ENCODE data around the gene PICK1. TPM values are rescaled to one million over a fixed set of nuclear protein-coding genes. Genes with fewer than 3 reads are reported as not detected.
A peak's percentile ranks its signal among the peaks of the same experiment; 100 is the strongest.

The PICK1 gene
- total RNA-seq, 2 experiments from 2014 or later: 19.2 to 23.8 TPM

DNA sequence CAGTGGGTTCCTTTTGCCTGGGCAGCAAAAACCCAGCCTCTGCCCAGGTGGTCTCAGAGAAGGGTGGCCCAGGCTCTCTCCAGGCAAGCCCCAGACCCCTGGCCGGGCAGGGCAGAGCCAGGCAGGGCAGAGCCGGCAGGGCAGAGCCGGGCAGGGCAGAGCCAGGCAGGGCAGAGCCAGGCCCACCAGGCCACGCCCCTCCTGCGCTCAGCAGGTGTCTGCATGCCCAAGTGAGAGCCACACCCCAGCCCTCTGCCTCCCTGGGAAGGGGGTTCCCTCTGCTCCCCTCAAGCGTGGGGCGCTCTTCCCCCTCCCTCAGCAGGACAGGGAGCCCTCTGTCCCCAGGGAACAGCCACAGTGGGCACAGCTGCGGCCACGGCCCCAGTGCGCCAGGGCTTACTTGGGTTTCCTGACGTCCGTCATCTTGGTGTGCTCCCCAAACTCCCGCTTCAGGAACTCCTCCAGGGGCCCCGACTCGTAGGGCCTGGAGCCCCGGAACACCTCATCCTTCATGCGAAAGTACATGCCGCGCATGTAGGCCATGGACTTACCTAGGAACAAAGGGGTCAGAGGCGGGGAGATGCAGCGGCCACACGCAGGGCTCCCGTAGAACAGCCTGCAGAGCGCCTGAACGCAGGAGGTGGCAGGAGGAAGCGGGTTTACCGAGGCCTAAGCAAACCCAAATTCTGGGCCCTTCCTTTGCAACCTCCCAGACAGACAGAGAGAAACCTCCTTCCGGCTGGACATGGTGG is 63.3 kb downstream of the PICK1 start:
- intact Hi-C loops (cut with micrococcal nuclease; ENCODE audit: unreplicated experiment): no loop called here

DNA sequence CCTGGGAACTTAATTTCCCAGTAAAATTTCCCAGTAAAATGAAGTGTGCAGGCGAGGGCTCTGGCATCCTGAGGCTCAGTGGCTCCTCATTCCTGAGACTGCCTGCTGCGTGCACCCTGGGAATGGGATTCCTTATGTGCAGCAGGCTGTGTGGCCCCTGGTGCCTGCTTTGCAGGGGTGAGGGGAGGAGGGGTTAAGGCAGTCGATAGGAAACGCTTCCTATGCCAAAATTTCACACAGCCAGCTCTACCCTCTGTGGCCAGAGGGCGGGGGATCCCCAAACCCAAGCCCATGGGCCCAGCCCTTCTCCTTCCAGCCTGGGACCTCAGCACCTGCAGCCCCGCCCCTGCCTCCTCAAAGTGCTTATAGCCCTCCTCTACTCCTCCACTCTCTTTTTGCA is 65.4 kb downstream of the PICK1 start:
- Histone ChIP-seq H3K4me3 (ENCODE audit: low read depth, low read length, poor library complexity, severe bottlenecking) (no peak overlapping the region), H2AFZ (ENCODE audit: low read length) (no peak overlapping the region), H3K9me3 (ENCODE audit: low read length) (no peaks in the 10 kb centered on the region), H3K79me2 (ENCODE audit: insufficient read depth, low read depth, low read length) (no peaks in the 10 kb centered on the region), H3K4me1 (ENCODE audit: insufficient read depth, low read length, poor library complexity, severe bottlenecking) (no peaks in the 10 kb centered on the region), H4K20me1 (ENCODE audit: insufficient read depth, low read length) (no peaks in the 10 kb centered on the region), H3K27ac (ENCODE audit: low read depth, low read length, poor library complexity, severe bottlenecking) (no peak overlapping the region), H3K36me3 (ENCODE audit: insufficient read depth, low read length) (no peaks in the 10 kb centered on the region), H3K9me2 (ENCODE audit: insufficient read depth, low read length) (no peaks in the 10 kb centered on the region), H3K4me2 (ENCODE audit: low read length) (no peak overlapping the region)
- DNase-seq (ENCODE audit: low spot score): peak; percentile 5
- BruUV-seq (replicated peaks): no TSS peak
- POLR2A ChIA-PET: no interaction called here
- intact Hi-C loops (cut with micrococcal nuclease; ENCODE audit: unreplicated experiment): no loop called here
- CTCF ChIA-PET (ENCODE audit: unreplicated experiment): no interaction called here
- TF ChIP-seq EZH2phosphoT487 (IDR thresholded peaks at IDR 0.05; ENCODE audit: borderline replicate concordance, low read depth, low read length): no peak
- no peak for TF ChIP-seq CTCF (conservative IDR thresholded peaks at IDR 0.05; ENCODE audit: low read length)

More for the DNA sequence above, 63.3 kb downstream of the PICK1 start:
- CTCF ChIA-PET (ENCODE audit: unreplicated experiment): no interaction called here
- H3K9me3 ChIP-seq (ENCODE audit: low read length): no peaks in the 10 kb centered on the region
- no peaks in the 10 kb centered on the region for H3K79me2 ChIP-seq (ENCODE audit: insufficient read depth, low read depth, low read length)
- no peaks in the 10 kb centered on the region for H3K9me2 ChIP-seq (ENCODE audit: insufficient read depth, low read length)
- H3K4me2 ChIP-seq (ENCODE audit: low read length): no peak overlapping the region
- POLR2A ChIA-PET: no interaction called here
- H3K4me1 ChIP-seq (ENCODE audit: insufficient read depth, low read length, poor library complexity, severe bottlenecking): no peaks in the 10 kb centered on the region
- H3K4me3 ChIP-seq (ENCODE audit: low read depth, low read length, poor library complexity, severe bottlenecking): no peak overlapping the region
- BruUV-seq (replicated peaks): no TSS peak
- H4K20me1 ChIP-seq (ENCODE audit: insufficient read depth, low read length): no peaks in the 10 kb centered on the region
- H3K36me3 ChIP-seq (ENCODE audit: insufficient read depth, low read length): no peaks in the 10 kb centered on the region
- TF ChIP-seq CTCF (conservative IDR thresholded peaks at IDR 0.05; ENCODE audit: low read length): no peak
- TF ChIP-seq EZH2phosphoT487 (IDR thresholded peaks at IDR 0.05; ENCODE audit: borderline replicate concordance, low read depth, low read length): no peak
- no peak overlapping the region for H2AFZ ChIP-seq (ENCODE audit: low read length)
- H3K27ac ChIP-seq (ENCODE audit: low read depth, low read length, poor library complexity, severe bottlenecking): no peak overlapping the region
- no peak for DNase-seq (ENCODE audit: low spot score)

DNA sequence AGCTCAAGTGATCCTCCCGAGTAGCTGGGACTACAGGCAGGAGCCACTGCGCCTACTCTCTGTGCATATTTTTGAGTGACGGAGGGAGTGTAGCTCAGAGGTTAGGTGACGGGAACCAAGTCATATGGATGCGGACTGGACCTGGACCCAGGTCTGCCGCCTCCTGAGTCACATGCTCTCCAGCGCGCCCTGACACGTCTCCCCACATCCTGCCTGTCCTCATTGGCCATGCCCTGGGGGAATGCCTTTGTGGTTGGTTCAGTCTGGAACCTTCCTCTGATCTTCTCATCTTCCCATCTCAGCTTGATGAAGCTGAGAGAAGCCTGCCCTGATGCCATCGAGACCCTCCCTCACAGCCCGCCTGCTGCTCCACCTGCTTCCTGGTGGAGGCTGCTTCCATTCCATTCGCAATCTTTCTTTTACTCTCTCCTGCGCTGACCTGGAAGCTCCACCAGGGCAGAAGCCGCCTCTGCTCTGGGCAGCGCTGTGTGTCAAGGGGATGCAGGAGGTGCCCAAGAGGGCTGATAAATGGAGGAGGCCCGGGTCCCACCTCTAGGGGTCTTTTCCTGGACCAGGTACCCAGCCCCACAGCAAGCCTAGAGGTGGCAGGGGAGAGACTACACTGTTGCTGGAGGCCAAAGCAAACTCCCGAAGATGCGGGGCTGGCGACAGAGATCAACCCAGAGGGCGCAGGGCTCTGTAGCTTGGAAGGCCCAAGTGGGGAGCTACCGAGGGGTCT is 67.2 kb downstream of the PICK1 start:
- H3K9me2 ChIP-seq (ENCODE audit: insufficient read depth, low read length): no peaks in the 10 kb centered on the region
- intact Hi-C loops (cut with micrococcal nuclease; ENCODE audit: unreplicated experiment): no loop called here
- ChIA-PET CTCF (ENCODE audit: unreplicated experiment) (no interaction called here), POLR2A (no interaction called here)
- no TSS peak for BruUV-seq (replicated peaks)
- no peaks in the 10 kb centered on the region for H3K9me3 ChIP-seq (ENCODE audit: low read length)
- H2AFZ ChIP-seq (ENCODE audit: low read length): no peak overlapping the region
- H3K4me3 ChIP-seq (ENCODE audit: low read depth, low read length, poor library complexity, severe bottlenecking): no peak overlapping the region
- no peak overlapping the region for H3K27ac ChIP-seq (ENCODE audit: low read depth, low read length, poor library complexity, severe bottlenecking)
- H3K36me3 ChIP-seq (ENCODE audit: insufficient read depth, low read length): no peaks in the 10 kb centered on the region
- no peaks in the 10 kb centered on the region for H4K20me1 ChIP-seq (ENCODE audit: insufficient read depth, low read length)
- TF ChIP-seq EZH2phosphoT487 (IDR thresholded peaks at IDR 0.05; ENCODE audit: borderline replicate concordance, low read depth, low read length) (no peak), CTCF (conservative IDR thresholded peaks at IDR 0.05; ENCODE audit: low read length) (no peak)
- no peaks in the 10 kb centered on the region for H3K79me2 ChIP-seq (ENCODE audit: insufficient read depth, low read depth, low read length)
- DNase-seq (ENCODE audit: low spot score): no peak
- H3K4me1 ChIP-seq (ENCODE audit: insufficient read depth, low read length, poor library complexity, severe bottlenecking): no peaks in the 10 kb centered on the region
- H3K4me2 ChIP-seq (ENCODE audit: low read length): no peak overlapping the region

Measured in OCI-LY7 (cell line).